SK-N-SH treated with all-trans-retinoic acid at 6 μM for 48 hours (cell line): ENCODE measurements around the gene HS3ST3B1.

Experiments
- ATAC-seq: fragments of 200-7000 bp; cut with Tn5 transposase; 3 replicates; pipeline ENCODE4 v1.9.1; 2020; ENCODE audit warnings: mild to moderate bottlenecking, moderate library complexity
- ARNTL ChIP-seq: fragments of 450-650 bp; formaldehyde crosslinking; IDR thresholded peaks from 2 replicates; pipeline ENCODE4 v1.5.0; 2020; ENCODE audit warnings: low read depth, mild to moderate bottlenecking, moderate library complexity, borderline replicate concordance
- BACH2 ChIP-seq: fragments of 250-450 bp; sonication (Bioruptor Pico); IDR thresholded peaks from 2 replicates; pipeline ENCODE4 v1.9.0; 2021; ENCODE audit warnings: mild to moderate bottlenecking, borderline replicate concordance
- CSDC2 ChIP-seq: fragments of 250-450 bp; sonication (Bioruptor Pico); IDR thresholded peaks from 2 replicates; pipeline ENCODE4 v1.5.0; 2020; ENCODE audit warnings: mild to moderate bottlenecking, moderate library complexity
- CSRNP3 ChIP-seq: fragments of 250-450 bp; sonication (Bioruptor Pico); IDR thresholded peaks from 2 replicates; pipeline ENCODE4 v1.5.1; 2021; ENCODE audit warnings: mild to moderate bottlenecking, moderate library complexity
- ESRRG ChIP-seq: fragments of 250-450 bp; sonication (Bioruptor Pico); IDR thresholded peaks from 2 replicates; pipeline ENCODE4 v1.6.1; 2021; ENCODE audit warnings: mild to moderate bottlenecking
- GLIS3 ChIP-seq: fragments of 250-450 bp; sonication (Bioruptor Pico); IDR thresholded peaks from 2 replicates; pipeline ENCODE4 v1.5.0; 2020; ENCODE audit warnings: mild to moderate bottlenecking, moderate library complexity
- ISL1 ChIP-seq: fragments of 250-450 bp; sonication (Bioruptor Pico); IDR thresholded peaks from 2 replicates; pipeline ENCODE4 v2.1.2; 2022; ENCODE audit warnings: mild to moderate bottlenecking, moderate library complexity
- PATZ1 ChIP-seq: fragments of 250-450 bp; sonication (Bioruptor Pico); IDR thresholded peaks from 2 replicates; pipeline ENCODE4 v1.8.0; 2020; ENCODE audit warnings: mild to moderate bottlenecking, moderate library complexity, borderline replicate concordance
- PPARA ChIP-seq: fragments of 250-450 bp; sonication (Bioruptor Pico); IDR thresholded peaks from 2 replicates; pipeline ENCODE4 v1.5.0; 2020; ENCODE audit warnings: mild to moderate bottlenecking, borderline replicate concordance
- RARB ChIP-seq: fragments of 250-450 bp; sonication (Bioruptor Pico); IDR thresholded peaks from 2 replicates; pipeline ENCODE4 v1.8.0; 2021; ENCODE audit warnings: mild to moderate bottlenecking, moderate library complexity
- SNAI2 ChIP-seq: fragments of 250-450 bp; sonication (Bioruptor Pico); IDR thresholded peaks from 2 replicates; pipeline ENCODE4 v1.5.0; 2020; ENCODE audit warnings: mild to moderate bottlenecking, moderate library complexity
- TCF4 ChIP-seq: fragments of 250-450 bp; sonication (Bioruptor Pico); IDR thresholded peaks from 2 replicates; pipeline ENCODE4 v1.8.0; 2021; ENCODE audit warnings: mild to moderate bottlenecking, moderate library complexity, borderline replicate concordance
- TOX ChIP-seq: fragments of 250-450 bp; sonication (Bioruptor Pico); IDR thresholded peaks from 2 replicates; pipeline ENCODE4 v1.8.0; 2021; ENCODE audit warnings: mild to moderate bottlenecking, moderate library complexity, borderline replicate concordance
- ZC3H10 ChIP-seq: fragments of 250-450 bp; sonication (Bioruptor Pico); IDR thresholded peaks from 2 replicates; pipeline ENCODE4 v1.5.1; 2021; ENCODE audit warnings: mild to moderate bottlenecking, moderate library complexity
- ZFP3 ChIP-seq: fragments of 250-450 bp; sonication (Bioruptor Pico); IDR thresholded peaks from 2 replicates; pipeline ENCODE4 v1.5.0; 2020; ENCODE audit warnings: mild to moderate bottlenecking, moderate library complexity
- ZFP30 ChIP-seq: fragments of 450-650 bp; formaldehyde crosslinking; IDR thresholded peaks from 2 replicates; pipeline ENCODE4 v1.5.0; 2022; ENCODE audit warnings: mild to moderate bottlenecking, moderate library complexity
- ZNF565 ChIP-seq: fragments of 450-650 bp; formaldehyde crosslinking; conservative IDR thresholded peaks from 2 replicates; pipeline ENCODE4 v1.5.0; 2020; ENCODE audit warnings: low read depth, mild to moderate bottlenecking, moderate library complexity
- ZNF70 ChIP-seq: fragments of 450-650 bp; formaldehyde crosslinking; IDR thresholded peaks from 2 replicates; pipeline ENCODE4 v1.5.0; 2020; ENCODE audit warnings: mild to moderate bottlenecking, moderate library complexity
- ZNF8 ChIP-seq: fragments of 450-650 bp; formaldehyde crosslinking; IDR thresholded peaks from 2 replicates; pipeline ENCODE4 v1.5.0; 2020; ENCODE audit warnings: mild to moderate bottlenecking, moderate library complexity
- TF ChIP-seq, protein P1 (sequence below): fragments of 250-450 bp; sonication (Bioruptor Pico); IDR thresholded peaks from 2 replicates; pipeline ENCODE4 v1.8.0; 2021; ENCODE audit warnings: low read depth, mild to moderate bottlenecking, moderate library complexity, borderline replicate concordance
- TF ChIP-seq, protein P2 (sequence below): fragments of 250-450 bp; sonication (Bioruptor Pico); IDR thresholded peaks from 2 replicates; pipeline ENCODE4 v1.5.1; 2020; ENCODE audit warnings: low read depth, mild to moderate bottlenecking, moderate library complexity

Gene HS3ST3B1

DNA sequence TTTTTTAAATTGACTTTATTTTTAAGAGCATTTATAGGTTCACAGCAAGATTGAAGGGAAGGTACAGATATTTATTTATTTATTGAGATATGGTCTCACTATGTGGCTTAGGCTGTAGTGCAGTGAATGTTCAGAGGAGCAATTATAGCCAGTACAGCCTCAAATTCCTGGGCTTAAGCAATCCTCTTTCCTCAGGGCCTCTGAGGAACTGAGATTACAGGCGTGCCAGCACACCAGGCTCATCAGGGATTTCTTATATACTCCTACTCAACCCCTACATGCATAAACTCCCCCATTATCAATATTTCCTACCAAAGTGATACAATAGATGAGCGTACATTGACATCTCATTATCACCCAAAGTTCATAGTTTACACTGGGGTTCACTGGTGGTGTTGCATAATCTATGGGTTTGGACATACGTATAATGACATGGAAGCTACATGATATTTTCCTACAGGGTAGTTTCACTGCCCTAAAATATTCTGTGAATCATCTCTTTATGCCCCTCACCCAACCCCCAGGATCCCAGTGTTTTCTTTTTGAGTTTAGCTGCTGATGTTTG is 33.5 kb downstream of the HS3ST3B1 start (continued):
- TF ChIP-seq RARB (no peak), PATZ1 (no peak)

GRCh38 chr17:14334919-14335318 is 34.0 kb downstream of the HS3ST3B1 start:
- TF ChIP-seq PATZ1 (no peak), BACH2 (CRISPR knock-in tag) (no peak), CSDC2 (CRISPR knock-in tag) (no peak), ZNF8 (no peak), TOX (CRISPR knock-in tag) (no peak), GLIS3 (CRISPR knock-in tag) (no peak)
- ATAC-seq, result no peak

DNA sequence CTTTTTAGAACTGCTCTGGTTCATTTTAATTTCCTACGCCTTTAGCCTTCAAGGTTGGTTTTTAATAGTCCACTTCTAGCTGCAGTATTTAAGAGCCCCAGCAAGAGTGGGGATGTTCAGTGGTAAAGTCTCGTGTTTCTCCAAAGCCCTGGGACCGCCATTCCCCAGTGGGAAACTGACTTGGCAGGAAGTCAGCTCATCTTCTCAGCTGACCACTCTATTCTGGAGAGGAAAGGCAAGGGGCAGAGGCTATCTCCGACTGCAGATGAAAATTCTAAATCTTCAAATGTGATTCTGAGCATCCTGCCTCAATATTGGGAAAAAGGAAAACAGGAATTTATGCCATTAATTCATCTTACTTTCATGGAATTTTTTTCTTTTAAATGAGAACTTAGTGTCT is 35.5 kb downstream of the HS3ST3B1 start:
- TF ChIP-seq PATZ1 (no peak), TOX (CRISPR knock-in tag) (no peak), RARB (no peak), TCF4 (no peak), ARNTL (CRISPR knock-in tag) (no peak), GLIS3 (CRISPR knock-in tag) (no peak), BACH2 (CRISPR knock-in tag) (no peak), SNAI2 (CRISPR knock-in tag) (no peak), ISL1 (CRISPR knock-in tag) (no peak), ZNF70 (no peak), ZNF565 (CRISPR knock-in tag) (no peak)
- TF ChIP-seq, protein P1, sequence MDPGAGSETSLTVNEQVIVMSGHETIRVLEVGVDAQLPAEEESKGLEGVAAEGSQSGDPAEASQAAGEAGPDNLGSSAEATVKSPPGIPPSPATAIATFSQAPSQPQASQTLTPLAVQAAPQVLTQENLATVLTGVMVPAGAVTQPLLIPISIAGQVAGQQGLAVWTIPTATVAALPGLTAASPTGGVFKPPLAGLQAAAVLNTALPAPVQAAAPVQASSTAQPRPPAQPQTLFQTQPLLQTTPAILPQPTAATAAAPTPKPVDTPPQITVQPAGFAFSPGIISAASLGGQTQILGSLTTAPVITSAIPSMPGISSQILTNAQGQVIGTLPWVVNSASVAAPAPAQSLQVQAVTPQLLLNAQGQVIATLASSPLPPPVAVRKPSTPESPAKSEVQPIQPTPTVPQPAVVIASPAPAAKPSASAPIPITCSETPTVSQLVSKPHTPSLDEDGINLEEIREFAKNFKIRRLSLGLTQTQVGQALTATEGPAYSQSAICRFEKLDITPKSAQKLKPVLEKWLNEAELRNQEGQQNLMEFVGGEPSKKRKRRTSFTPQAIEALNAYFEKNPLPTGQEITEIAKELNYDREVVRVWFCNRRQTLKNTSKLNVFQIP (CRISPR knock-in tag), result no peak
- no peak for ATAC-seq

DNA sequence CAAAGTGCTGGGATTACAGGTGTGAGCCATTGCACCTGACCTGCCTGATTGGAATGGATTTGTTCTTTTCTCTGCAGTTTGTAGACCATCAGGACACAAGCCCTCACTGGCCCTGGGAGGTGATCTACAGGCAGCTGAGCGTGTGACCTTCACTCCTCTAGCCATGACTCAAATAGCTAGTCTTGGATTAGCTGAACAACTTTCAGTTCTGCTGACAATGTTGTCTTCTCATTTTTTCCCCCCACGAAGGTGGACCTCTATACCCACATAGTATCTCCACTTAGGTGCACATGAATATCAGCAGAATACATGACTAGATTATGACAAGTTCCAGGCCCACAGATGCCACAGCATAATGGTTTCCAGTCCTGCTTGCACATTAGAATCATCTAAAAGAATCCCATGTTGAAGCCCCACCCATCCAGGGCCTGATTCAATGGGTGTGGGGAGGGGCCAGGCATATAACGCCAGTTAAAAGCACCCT is 36.8 kb downstream of the HS3ST3B1 start:
- no peak for ATAC-seq
- TF ChIP-seq PPARA (CRISPR knock-in tag) (no peak), CSRNP3 (CRISPR knock-in tag) (no peak), ISL1 (CRISPR knock-in tag) (no peak), ZFP3 (CRISPR knock-in tag) (no peak), ESRRG (CRISPR knock-in tag) (no peak), ZNF565 (CRISPR knock-in tag) (no peak), TOX (CRISPR knock-in tag) (no peak), PATZ1 (no peak), SNAI2 (CRISPR knock-in tag) (no peak), ZC3H10 (CRISPR knock-in tag) (no peak), BACH2 (CRISPR knock-in tag) (no peak), TCF4 (no peak), ARNTL (CRISPR knock-in tag) (no peak), ZFP30 (CRISPR knock-in tag) (no peak), GLIS3 (CRISPR knock-in tag) (no peak)
- TF ChIP-seq, protein P2, sequence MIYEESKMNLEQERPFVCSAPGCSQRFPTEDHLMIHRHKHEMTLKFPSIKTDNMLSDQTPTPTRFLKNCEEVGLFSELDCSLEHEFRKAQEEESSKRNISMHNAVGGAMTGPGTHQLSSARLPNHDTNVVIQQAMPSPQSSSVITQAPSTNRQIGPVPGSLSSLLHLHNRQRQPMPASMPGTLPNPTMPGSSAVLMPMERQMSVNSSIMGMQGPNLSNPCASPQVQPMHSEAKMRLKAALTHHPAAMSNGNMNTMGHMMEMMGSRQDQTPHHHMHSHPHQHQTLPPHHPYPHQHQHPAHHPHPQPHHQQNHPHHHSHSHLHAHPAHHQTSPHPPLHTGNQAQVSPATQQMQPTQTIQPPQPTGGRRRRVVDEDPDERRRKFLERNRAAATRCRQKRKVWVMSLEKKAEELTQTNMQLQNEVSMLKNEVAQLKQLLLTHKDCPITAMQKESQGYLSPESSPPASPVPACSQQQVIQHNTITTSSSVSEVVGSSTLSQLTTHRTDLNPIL, result no peak
